ENCODE data around the gene SPATS2L. TPM values are rescaled to one million over a fixed set of nuclear protein-coding genes. Genes with fewer than 3 reads are reported as not detected.

SPATS2L gene
- total and polyA plus RNA-seq, 2 of the 13 experiments (the other 11 are each of a cell fraction or from before 2014, with no cell fraction given): 154 to 212 TPM

- Histone ChIP-seq H3K27ac (ENCODE audit: extremely low read length, insufficient read depth, low read length) (no peak overlapping the region), H3K9me3 (ENCODE audit: low read length) (no peaks in the 10 kb centered on the region), H2AFZ (ENCODE audit: low read length) (no peak overlapping the region), H3K9ac (ENCODE audit: insufficient read depth, low read depth, low read length) (no peak overlapping the region), H3K27me3 (ENCODE audit: control insufficient read depth in 1 of 2, insufficient read depth in 2 of 2, low read length in 2 of 2) (no peaks in the 10 kb centered on the region), H3K4me1 (ENCODE audit: insufficient read depth, low read length) (no peaks in the 10 kb centered on the region), H3K79me2 (ENCODE audit: insufficient read depth, low read length) (no peaks in the 10 kb centered on the region), H4K20me1 (ENCODE audit: insufficient read depth, low read length) (0 out of 2 replicates have a peak, but pooled peaks cover 3% of the 10 kb centered on the region), H3K4me2 (ENCODE audit: low read depth, low read length) (no peak overlapping the region), H3K36me3 (replicated peaks in 1 of 2; ENCODE audit: control insufficient read depth in 1 of 2, insufficient read depth in 2 of 2, low read length in 2 of 2) (peaks cover 58 to 87% of the 10 kb centered on the region in 2 experiments), H3K4me3 (replicated peaks in 1 of 3; ENCODE audit: insufficient read depth in 1 of 3, low read depth in 2 of 3, low read length in 3 of 3) (no peak overlapping the region)
- CTCF ChIA-PET (ENCODE audit: low intra/inter-chr PET ratio, low total read pairs): no interaction called here
- BruUV-seq (replicated peaks): TSS peak; percentile 4
- TF ChIP-seq RBM22 (optimal IDR thresholded peaks at IDR 0.05; ENCODE audit: low read length): peak; percentile 77
- TF ChIP-seq RBAK (CRISPR knock-in tag; IDR thresholded peaks at IDR 0.05): no peak
- TF ChIP-seq ESRRA (CRISPR knock-in tag; IDR thresholded peaks at IDR 0.05; ENCODE audit: low read depth): no peak
- TF ChIP-seq POLR2AphosphoS5 (IDR thresholded peaks at IDR 0.05; ENCODE audit: low read depth, low read length): 0 out of 2 replicates have a peak, but pooled peaks have one; percentile 17
- TF ChIP-seq AGO2 (optimal IDR thresholded peaks at IDR 0.05; ENCODE audit: low read depth, low read length): peak; percentile 27
- TF ChIP-seq ARID2 (CRISPR knock-in tag; IDR thresholded peaks at IDR 0.05; ENCODE audit: borderline replicate concordance): no peak
- POLR2A ChIA-PET: no interaction called here
- intact Hi-C loops (cut with micrococcal nuclease; ENCODE audit: unreplicated experiment) (no loop called here), in situ Hi-C loops (cut with HindIII; ENCODE audit: extremely low pct_ligation_motif_present, low pct_unique_long_range_greater_than_20kb) (no loop called here)
- DNase-seq (ENCODE audit: low spot score): no peak
- 98% methylated on average over 8 of the region's 8 CpGs for WGBS (ENCODE audit: low lambda C conversion rate)
- FAIRE-seq: no peak
- ATAC-seq: no peak
Measured at GRCh38 chr2:200467806-200468681, 161.6 kb downstream of the SPATS2L start.

- Histone ChIP-seq H3K9ac (ENCODE audit: insufficient read depth, low read depth, low read length) (no peak overlapping the region), H3K4me3 (replicated peaks in 1 of 3; ENCODE audit: insufficient read depth in 1 of 3, low read depth in 2 of 3, low read length in 3 of 3) (no peak overlapping the region), H3K79me2 (ENCODE audit: insufficient read depth, low read length) (no peaks in the 10 kb centered on the region), H4K20me1 (ENCODE audit: insufficient read depth, low read length) (0 out of 2 replicates have a peak, but pooled peaks cover 3% of the 10 kb centered on the region), H3K27me3 (ENCODE audit: control insufficient read depth in 1 of 2, insufficient read depth in 2 of 2, low read length in 2 of 2) (no peaks in the 10 kb centered on the region), H3K36me3 (replicated peaks in 1 of 2; ENCODE audit: control insufficient read depth in 1 of 2, insufficient read depth in 2 of 2, low read length in 2 of 2) (peaks cover 61 to 93% of the 10 kb centered on the region in 2 experiments), H3K4me1 (ENCODE audit: insufficient read depth, low read length) (no peaks in the 10 kb centered on the region), H3K4me2 (ENCODE audit: low read depth, low read length) (no peak overlapping the region), H3K9me3 (ENCODE audit: low read length) (no peaks in the 10 kb centered on the region), H3K27ac (ENCODE audit: extremely low read length, insufficient read depth, low read length) (no peak overlapping the region), H2AFZ (ENCODE audit: low read length) (no peak overlapping the region)
- ATAC-seq (no peak), DNase-seq (ENCODE audit: low spot score) (no peak), FAIRE-seq (no peak)
- intact Hi-C loops (cut with micrococcal nuclease; ENCODE audit: unreplicated experiment): no loop called here
- in situ Hi-C loops (cut with HindIII; ENCODE audit: extremely low pct_ligation_motif_present, low pct_unique_long_range_greater_than_20kb): no loop called here
- WGBS (ENCODE audit: low lambda C conversion rate): 98% methylated on average over 13 of the region's 13 CpGs
- no TSS peak for BruUV-seq (replicated peaks)
- TF ChIP-seq KIAA2018 (CRISPR knock-in tag; IDR thresholded peaks at IDR 0.05; ENCODE audit: borderline replicate concordance) (no peak), CAMTA2 (CRISPR knock-in tag; IDR thresholded peaks at IDR 0.05; ENCODE audit: borderline replicate concordance) (no peak), AGO2 (optimal IDR thresholded peaks at IDR 0.05; ENCODE audit: low read depth, low read length) (peak; percentile 40), ZFP36L1 (CRISPR knock-in tag; IDR thresholded peaks at IDR 0.05) (no peak)
- CTCF ChIA-PET (ENCODE audit: low intra/inter-chr PET ratio, low total read pairs): no interaction called here
- POLR2A ChIA-PET: no interaction called here
Measured at GRCh38 chr2:200469708-200470211, 163.3 kb downstream of the SPATS2L start.
